HG03159 (cell line): ENCODE results near the gene GNA12.
"Not testable (repeated sequence)": the region's sequence is repeated elsewhere in the genome, so short reads cannot be mapped to it uniquely, and the experiment has no call there.

Source experiments
- ATAC-seq: cut with Tn5 transposase; IDR thresholded peaks from one replicate; pipeline ENCODE4 v1.9.1; 2021; ENCODE audit warnings: mild to moderate bottlenecking, moderate library complexity; ENCODE audit not compliant: unreplicated experiment

GNA12 gene

GRCh38 chr7:2732388-2732787, 111.7 kb downstream of the GNA12 start:
- ATAC-seq: no peak

- no peak for ATAC-seq
Measured at GRCh38 chr7:2730846-2731770, 113.0 kb downstream of the GNA12 start.

- no peak for ATAC-seq
Measured at GRCh38 chr7:2729893-2730716, 114.0 kb downstream of the GNA12 start.

GRCh38 chr7:2729031-2729892, 114.8 kb downstream of the GNA12 start:
- ATAC-seq: no peak

- no peak for ATAC-seq
Measured at GRCh38 chr7:2728316-2729030, 115.6 kb downstream of the GNA12 start.

- ATAC-seq: not testable (repeated sequence)
Measured at GRCh38 chr7:2727206-2727605, 116.9 kb downstream of the GNA12 start.

GRCh38 chr7:2726316-2727018, 117.6 kb downstream of the GNA12 start:
- ATAC-seq: no peak

- no peak for ATAC-seq
Measured at GRCh38 chr7:2725178-2726105, 118.7 kb downstream of the GNA12 start.

GRCh38 chr7:2724453-2725177, 119.5 kb downstream of the GNA12 start:
- no peak for ATAC-seq

GRCh38 chr7:2724036-2724435, 120.1 kb downstream of the GNA12 start:
- not testable (repeated sequence) for ATAC-seq

GRCh38 chr7:2723138-2723850, 120.8 kb downstream of the GNA12 start:
- ATAC-seq: no peak

GRCh38 chr7:2722591-2722990, 121.5 kb downstream of the GNA12 start:
- no peak for ATAC-seq

- no peak for ATAC-seq
Measured at GRCh38 chr7:2721842-2722241, 122.3 kb downstream of the GNA12 start.

GRCh38 chr7:2720024-2720423, 124.1 kb downstream of the GNA12 start:
- no peak for ATAC-seq

GRCh38 chr7:2719007-2719406, 125.1 kb downstream of the GNA12 start:
- no peak for ATAC-seq

- ATAC-seq: no peak
Measured at GRCh38 chr7:2718296-2718965, 125.7 kb downstream of the GNA12 start.
